Neural cell (in vitro differentiated cells): ENCODE data around the gene GMDS.

Experiments used
- CTCF ChIP-seq: fragments of 450-650 bp; IDR thresholded peaks from 2 replicates; pipeline ENCODE4 v1.5.1; 2014; ENCODE audit warnings: antibody characterized with exemption, mild to moderate bottlenecking, moderate library complexity; ENCODE audit not compliant: poor library complexity, severe bottlenecking
- EP300 ChIP-seq: fragments of 450-650 bp; conservative IDR thresholded peaks from 2 replicates; pipeline ENCODE4 v1.6.1; 2014; ENCODE audit warnings: antibody characterized with exemption, mild to moderate bottlenecking, moderate library complexity; ENCODE audit not compliant: poor library complexity, severe bottlenecking
- EZH2 ChIP-seq: fragments of 200-600, 300-800 bp; shearing (Covaris generic), sonication (generic); IDR thresholded peaks from 2 replicates; pipeline ENCODE4 v1.6.1; 2014; ENCODE audit warnings: antibody characterized with exemption, low read length, borderline replicate concordance, mild to moderate bottlenecking; ENCODE audit not compliant: insufficient read depth, poor library complexity, severe bottlenecking
- POLR2AphosphoS5 ChIP-seq: IDR thresholded peaks from 2 replicates; pipeline ENCODE4 v1.6.1; 2012
- RAD21 ChIP-seq: fragments of 450-650 bp; conservative IDR thresholded peaks from 2 replicates; pipeline ENCODE4 v1.6.1; 2014; ENCODE audit warnings: antibody characterized with exemption, mild to moderate bottlenecking, moderate library complexity
- SMC3 ChIP-seq: fragments of 450-650 bp; conservative IDR thresholded peaks from 2 replicates; pipeline ENCODE4 v1.6.1; 2014; ENCODE audit warnings: antibody characterized with exemption, mild to moderate bottlenecking, moderate library complexity; ENCODE audit not compliant: poor library complexity

- TF ChIP-seq CTCF (no peak), EZH2 (no peak), RAD21 (no peak), SMC3 (no peak), POLR2AphosphoS5 (no peak), EP300 (no peak)
Observed at GRCh38 chr6:2205396-2205795, 40.0 kb downstream of the GMDS start.
